ENCODE measurements around the gene DPYSL3.

- TF ChIP-seq, protein P1, sequence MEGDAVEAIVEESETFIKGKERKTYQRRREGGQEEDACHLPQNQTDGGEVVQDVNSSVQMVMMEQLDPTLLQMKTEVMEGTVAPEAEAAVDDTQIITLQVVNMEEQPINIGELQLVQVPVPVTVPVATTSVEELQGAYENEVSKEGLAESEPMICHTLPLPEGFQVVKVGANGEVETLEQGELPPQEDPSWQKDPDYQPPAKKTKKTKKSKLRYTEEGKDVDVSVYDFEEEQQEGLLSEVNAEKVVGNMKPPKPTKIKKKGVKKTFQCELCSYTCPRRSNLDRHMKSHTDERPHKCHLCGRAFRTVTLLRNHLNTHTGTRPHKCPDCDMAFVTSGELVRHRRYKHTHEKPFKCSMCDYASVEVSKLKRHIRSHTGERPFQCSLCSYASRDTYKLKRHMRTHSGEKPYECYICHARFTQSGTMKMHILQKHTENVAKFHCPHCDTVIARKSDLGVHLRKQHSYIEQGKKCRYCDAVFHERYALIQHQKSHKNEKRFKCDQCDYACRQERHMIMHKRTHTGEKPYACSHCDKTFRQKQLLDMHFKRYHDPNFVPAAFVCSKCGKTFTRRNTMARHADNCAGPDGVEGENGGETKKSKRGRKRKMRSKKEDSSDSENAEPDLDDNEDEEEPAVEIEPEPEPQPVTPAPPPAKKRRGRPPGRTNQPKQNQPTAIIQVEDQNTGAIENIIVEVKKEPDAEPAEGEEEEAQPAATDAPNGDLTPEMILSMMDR (IDR thresholded peaks at IDR 0.05) = no peak
- no peak for TF ChIP-seq POLR2A (IDR thresholded peaks at IDR 0.05)
Measured at GRCh38 chr5:147481874-147482705, 27.8 kb downstream of the DPYSL3 start.

All from esophagus squamous epithelium (tissue), 4 donors.